Astrocyte (in vitro differentiated cells and primary cell): ENCODE results near the gene NEUROD6. TPM values are rescaled to one million over a fixed set of nuclear protein-coding genes. Genes with fewer than 3 reads are reported as not detected.
A peak's percentile ranks its signal among the peaks of the same experiment; 100 is the strongest.

Experiments
- DNase-seq: peaks from one replicate; pipeline ENCODE4 v3.0.0-alpha.2; 2010; ENCODE audit warnings: low read depth
- FAIRE-seq: peaks from 2 replicates; lab custom pipeline; 2011; peaks lifted over from hg19 to GRCh38; lab: Jason Lieb, UNC
- H2AFZ ChIP-seq: 2 replicates; pipeline ENCODE4 v1.6.0; 2012; ENCODE audit warnings: low read depth, low read length, inconsistent platforms
- H3K27ac ChIP-seq: 2 replicates; pipeline ENCODE4 v1.5.1; 2011; ENCODE audit warnings: low read depth, low read length, inconsistent platforms
- H3K27me3 ChIP-seq: 2 replicates; pipeline ENCODE4 v1.6.0; 2011; ENCODE audit warnings: low read length, inconsistent platforms; ENCODE audit not compliant: insufficient read depth
- H3K36me3 ChIP-seq: 2 replicates; pipeline ENCODE4 v1.5.1; 2011; ENCODE audit warnings: low read length, inconsistent platforms; ENCODE audit not compliant: insufficient read depth
- H3K4me1 ChIP-seq: 2 replicates; pipeline ENCODE4 v1.5.1; 2011; ENCODE audit warnings: low read length, inconsistent platforms; ENCODE audit not compliant: insufficient read depth
- H3K4me2 ChIP-seq: 2 replicates; pipeline ENCODE4 v1.6.0; 2012; ENCODE audit warnings: low read length, inconsistent platforms
- H3K4me3 ChIP-seq: 2 replicates; pipeline ENCODE4 v1.5.1; 2011; ENCODE audit warnings: low read depth, mild to moderate bottlenecking, low read length, inconsistent platforms; ENCODE audit not compliant: insufficient read depth
- H3K79me2 ChIP-seq: 2 replicates; pipeline ENCODE4 v1.6.0; 2012; ENCODE audit warnings: mild to moderate bottlenecking, low read length, inconsistent platforms; ENCODE audit not compliant: insufficient read depth
- H3K9ac ChIP-seq: 2 replicates; pipeline ENCODE4 v1.6.0; 2012; ENCODE audit warnings: mild to moderate bottlenecking, low read length, inconsistent platforms
- H3K9me3 ChIP-seq: 2 replicates; pipeline ENCODE4 v1.5.1; 2012; ENCODE audit warnings: low read depth, mild to moderate bottlenecking, low read length, inconsistent platforms; ENCODE audit not compliant: insufficient read depth
- H4K20me1 ChIP-seq: 2 replicates; pipeline ENCODE4 v1.6.0; 2012; ENCODE audit warnings: low read length, inconsistent platforms; ENCODE audit not compliant: insufficient read depth
- H3K27ac Mint-ChIP-seq: one replicate; pipeline ENCODE4 v1.8.0; 2021; ENCODE audit warnings: mild to moderate bottlenecking, mixed read lengths; ENCODE audit not compliant: unreplicated experiment
- H3K27me3 Mint-ChIP-seq: one replicate; pipeline ENCODE4 v1.8.0; 2021; ENCODE audit warnings: low read depth, mixed read lengths; ENCODE audit not compliant: unreplicated experiment
- H3K36me3 Mint-ChIP-seq: one replicate; pipeline ENCODE4 v1.8.0; 2021; ENCODE audit warnings: low read depth, mixed read lengths; ENCODE audit not compliant: unreplicated experiment
- H3K4me1 Mint-ChIP-seq: one replicate; pipeline ENCODE4 v1.8.0; 2021; ENCODE audit warnings: low read depth, mixed read lengths; ENCODE audit not compliant: unreplicated experiment
- H3K4me3 Mint-ChIP-seq: one replicate; pipeline ENCODE4 v1.8.0; 2021; ENCODE audit warnings: mild to moderate bottlenecking, moderate library complexity, mixed read lengths; ENCODE audit not compliant: unreplicated experiment
- H3K9me3 Mint-ChIP-seq: one replicate; pipeline ENCODE4 v1.8.0; 2021; ENCODE audit warnings: mild to moderate bottlenecking, mixed read lengths; ENCODE audit not compliant: unreplicated experiment
- EZH2 ChIP-seq: IDR thresholded peaks from 2 replicates; pipeline ENCODE4 v1.6.1; 2012; ENCODE audit warnings: mild to moderate bottlenecking, low read length, inconsistent platforms; ENCODE audit not compliant: insufficient read depth
- total RNA-seq: library from RNA; stranded (reverse); gene quantifications from 2 replicates; pipeline ENCODE4 v1.2.1, GENCODE V29; 2021
- TF ChIP-seq, protein P1 (sequence below): IDR thresholded peaks from 2 replicates; pipeline ENCODE4 v1.5.1; 2011; ENCODE audit warnings: low read depth, mild to moderate bottlenecking, inconsistent platforms, low read length, moderate library complexity; ENCODE audit not compliant: insufficient read depth

Gene NEUROD6
- total RNA-seq, 1 donor from 2014 or later = not detected

DNA sequence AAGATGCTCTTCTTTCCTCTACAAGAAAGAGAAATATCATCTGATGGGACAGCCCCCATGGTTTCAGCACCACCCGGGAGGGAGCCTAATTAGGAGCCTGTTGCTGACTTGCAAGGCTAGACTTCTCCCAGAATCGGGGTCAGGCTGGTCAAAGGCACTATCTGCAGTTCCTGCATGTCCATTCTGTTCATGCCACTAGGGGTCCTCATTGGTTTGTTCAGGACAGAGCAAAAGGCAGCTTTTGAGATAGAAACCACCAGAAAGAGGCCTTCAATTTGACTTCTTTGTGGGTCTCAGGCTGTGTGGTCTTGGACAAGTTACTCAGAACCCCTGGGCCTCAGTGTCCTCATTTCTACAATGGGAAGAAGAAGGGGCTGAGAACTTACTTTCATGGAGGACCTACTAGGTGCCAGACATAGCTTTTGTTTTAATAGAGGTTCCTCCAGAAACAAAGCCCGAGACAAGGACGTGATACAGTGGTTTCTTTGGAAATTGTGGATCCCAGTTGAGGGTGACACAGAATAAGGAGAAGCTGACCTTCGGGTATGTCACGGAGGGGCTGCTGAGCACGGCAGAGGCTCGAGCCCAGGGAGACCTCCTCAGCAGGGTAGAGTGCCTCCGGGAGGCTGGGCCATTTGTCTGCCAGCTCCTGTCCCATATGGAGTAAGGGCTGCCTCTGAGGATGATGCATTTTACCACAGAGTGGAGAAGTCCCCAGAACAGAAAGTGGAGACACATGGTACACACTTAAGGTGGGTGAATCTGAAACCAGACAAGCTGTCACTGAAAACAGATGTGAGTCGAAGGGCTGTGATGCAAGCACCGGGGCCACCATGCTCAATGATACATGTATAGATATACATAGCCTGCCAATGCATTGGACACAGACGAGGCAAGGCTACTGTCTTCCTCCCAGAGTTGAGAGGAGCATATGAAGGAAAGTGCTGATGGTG lies 33.1 kb upstream of the NEUROD6 start:
- Mint-ChIP-seq H3K4me3 (no peak overlapping the region), H3K36me3 (no peaks in the 10 kb centered on the region), H3K9me3 (no peaks in the 10 kb centered on the region), H3K4me1 (peaks cover 2% of the 10 kb centered on the region), H3K27ac (no peak overlapping the region), H3K27me3 (peaks cover 6% of the 10 kb centered on the region)
- Histone ChIP-seq H3K4me2 (no peak overlapping the region), H3K27ac (no peak overlapping the region), H3K27me3 (no peaks in the 10 kb centered on the region), H3K4me3 (no peak overlapping the region), H3K9ac (no peak overlapping the region), H3K36me3 (no peaks in the 10 kb centered on the region), H2AFZ (no peak overlapping the region), H3K79me2 (no peaks in the 10 kb centered on the region), H4K20me1 (no peaks in the 10 kb centered on the region), H3K4me1 (no peaks in the 10 kb centered on the region), H3K9me3 (no peaks in the 10 kb centered on the region)
- peak; percentile 29 for DNase-seq
- TF ChIP-seq, protein P1, sequence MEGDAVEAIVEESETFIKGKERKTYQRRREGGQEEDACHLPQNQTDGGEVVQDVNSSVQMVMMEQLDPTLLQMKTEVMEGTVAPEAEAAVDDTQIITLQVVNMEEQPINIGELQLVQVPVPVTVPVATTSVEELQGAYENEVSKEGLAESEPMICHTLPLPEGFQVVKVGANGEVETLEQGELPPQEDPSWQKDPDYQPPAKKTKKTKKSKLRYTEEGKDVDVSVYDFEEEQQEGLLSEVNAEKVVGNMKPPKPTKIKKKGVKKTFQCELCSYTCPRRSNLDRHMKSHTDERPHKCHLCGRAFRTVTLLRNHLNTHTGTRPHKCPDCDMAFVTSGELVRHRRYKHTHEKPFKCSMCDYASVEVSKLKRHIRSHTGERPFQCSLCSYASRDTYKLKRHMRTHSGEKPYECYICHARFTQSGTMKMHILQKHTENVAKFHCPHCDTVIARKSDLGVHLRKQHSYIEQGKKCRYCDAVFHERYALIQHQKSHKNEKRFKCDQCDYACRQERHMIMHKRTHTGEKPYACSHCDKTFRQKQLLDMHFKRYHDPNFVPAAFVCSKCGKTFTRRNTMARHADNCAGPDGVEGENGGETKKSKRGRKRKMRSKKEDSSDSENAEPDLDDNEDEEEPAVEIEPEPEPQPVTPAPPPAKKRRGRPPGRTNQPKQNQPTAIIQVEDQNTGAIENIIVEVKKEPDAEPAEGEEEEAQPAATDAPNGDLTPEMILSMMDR = peak; percentile 83
- no peak for TF ChIP-seq EZH2
- no peak for FAIRE-seq

DNA sequence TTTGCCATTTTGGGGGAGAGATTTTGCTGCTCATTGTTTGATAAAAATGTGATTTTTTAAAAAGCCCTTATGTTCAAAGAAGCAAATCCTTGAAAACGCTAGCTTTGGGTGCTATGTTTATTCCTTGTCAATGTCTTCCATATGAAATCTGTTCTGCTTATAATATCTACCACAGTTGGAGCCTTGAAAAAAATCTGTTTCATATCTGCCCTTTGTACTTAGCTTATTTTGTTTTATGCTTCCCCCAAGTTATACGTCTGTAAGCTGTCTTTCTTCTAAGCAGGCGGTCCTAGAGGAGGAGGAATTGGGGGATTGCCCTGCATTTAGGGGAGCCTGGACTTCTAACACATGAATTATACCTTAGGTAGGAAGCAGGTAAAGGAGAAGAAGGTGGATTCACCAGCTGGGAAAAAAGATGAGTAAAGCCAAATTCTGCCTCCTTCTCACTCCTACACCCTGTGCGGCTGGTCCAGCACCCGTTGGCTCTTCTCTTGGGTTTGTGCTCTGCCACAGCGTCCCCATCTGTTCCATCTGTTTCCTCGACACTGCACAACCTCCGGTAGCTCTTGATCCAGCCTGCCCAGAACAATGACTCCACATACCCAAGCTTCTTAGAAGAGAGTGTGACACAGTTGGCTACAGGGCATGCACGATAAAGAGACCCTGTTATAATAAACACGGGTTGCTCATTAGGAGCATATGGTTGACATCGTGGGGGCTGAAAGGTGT lies 31.9 kb upstream of the NEUROD6 start:
- Histone ChIP-seq H3K27ac (no peak overlapping the region), H3K36me3 (no peaks in the 10 kb centered on the region), H3K79me2 (no peaks in the 10 kb centered on the region), H3K4me1 (no peaks in the 10 kb centered on the region), H3K9me3 (no peaks in the 10 kb centered on the region), H4K20me1 (no peaks in the 10 kb centered on the region), H3K27me3 (no peaks in the 10 kb centered on the region), H3K4me3 (no peak overlapping the region), H3K9ac (no peak overlapping the region), H3K4me2 (no peak overlapping the region), H2AFZ (no peak overlapping the region)
- DNase-seq (no peak), FAIRE-seq (no peak)
- peaks cover 6% of the 10 kb centered on the region for H3K27me3 Mint-ChIP-seq
- no peak for TF ChIP-seq EZH2
- TF ChIP-seq, protein P1 = no peak
- no peaks in the 10 kb centered on the region for H3K9me3 Mint-ChIP-seq
- H3K4me3 Mint-ChIP-seq = no peak overlapping the region
- H3K36me3 Mint-ChIP-seq = no peaks in the 10 kb centered on the region
- H3K27ac Mint-ChIP-seq = no peak overlapping the region
- H3K4me1 Mint-ChIP-seq = peaks cover 2% of the 10 kb centered on the region
